ENCODE data around the gene SLC38A3.
"Not testable (repeated sequence)": the region's sequence is repeated elsewhere in the genome, so short reads cannot be mapped to it uniquely, and the experiment has no call there.

The SLC38A3 gene

GRCh38 chr3:50211930-50212329 is 6.9 kb downstream of the SLC38A3 start:
- DNase-seq, result no peak

GRCh38 chr3:50212502-50212901 is 7.4 kb downstream of the SLC38A3 start:
- DNase-seq, result no peak

DNA sequence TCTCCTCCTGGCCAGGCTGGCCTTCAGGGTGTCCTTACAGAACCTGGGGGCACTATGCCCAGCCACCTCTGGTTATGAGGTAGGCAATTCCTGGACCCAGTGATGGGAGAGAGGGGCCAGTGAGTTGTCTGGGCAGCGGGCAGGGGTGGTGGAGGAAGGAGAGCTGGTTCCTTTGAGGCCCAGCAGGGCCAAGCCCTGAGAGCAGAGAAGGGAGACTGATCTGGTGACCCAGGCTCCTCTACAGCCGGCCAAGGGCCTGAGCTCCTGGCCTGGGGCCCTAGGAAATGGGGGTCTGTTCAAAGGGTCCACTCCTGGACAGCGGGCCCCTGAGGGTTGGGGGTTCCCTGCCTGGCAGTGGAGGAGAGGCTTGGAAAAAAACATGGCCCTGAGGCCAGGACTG is 7.9 kb downstream of the SLC38A3 start:
- no peak for DNase-seq

DNA sequence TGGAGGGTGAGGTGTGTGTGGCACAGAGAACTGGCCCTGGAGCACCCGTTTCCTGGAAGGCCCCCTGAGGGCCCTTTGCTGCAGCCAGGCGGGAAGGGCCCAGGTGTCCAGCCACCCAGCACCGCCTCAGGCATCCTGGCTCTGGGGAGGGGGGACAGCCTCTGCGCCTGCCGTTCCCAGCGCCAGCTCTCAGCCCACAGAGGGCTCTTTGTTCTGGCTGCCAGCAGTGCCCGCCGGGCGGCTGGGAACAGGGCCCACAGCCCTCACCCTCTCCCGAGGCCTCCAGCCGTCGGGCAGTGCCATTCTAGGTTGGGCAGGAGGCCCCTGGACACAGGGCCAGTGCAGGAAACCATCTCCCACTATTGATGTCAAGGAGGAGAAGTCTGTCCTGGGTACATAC is 8.3 kb downstream of the SLC38A3 start:
- no peak for DNase-seq

GRCh38 chr3:50214824-50215223 is 9.8 kb downstream of the SLC38A3 start:
- no peak for DNase-seq

DNA sequence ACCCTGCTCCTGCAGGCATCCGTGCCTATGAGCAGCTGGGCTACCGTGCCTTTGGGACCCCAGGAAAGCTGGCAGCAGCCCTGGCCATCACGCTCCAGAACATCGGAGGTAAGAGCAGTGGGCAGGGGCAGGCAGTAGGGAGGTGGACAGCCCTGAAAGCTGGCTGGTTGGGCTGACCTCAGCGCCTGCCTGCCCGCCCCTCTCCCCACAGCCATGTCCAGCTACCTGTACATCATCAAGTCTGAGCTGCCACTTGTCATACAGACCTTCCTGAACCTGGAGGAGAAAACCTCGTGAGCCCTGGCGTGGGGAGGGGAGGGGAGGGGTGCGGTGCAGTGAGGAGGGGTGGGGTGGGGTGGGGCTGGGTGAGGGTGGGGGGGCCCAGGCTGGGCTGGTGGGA is 10.5 kb downstream of the SLC38A3 start:
- DNase-seq, result no peak

GRCh38 chr3:50217681-50218080 is 12.6 kb downstream of the SLC38A3 start:
- no peak for DNase-seq

GRCh38 chr3:50218448-50218847 is 13.4 kb downstream of the SLC38A3 start:
- no peak for DNase-seq

- no peak for DNase-seq
Measured at GRCh38 chr3:50219285-50219684, 14.2 kb downstream of the SLC38A3 start.

GRCh38 chr3:50220109-50220508 is 15.0 kb downstream of the SLC38A3 start:
- no peak for DNase-seq

GRCh38 chr3:50221051-50221410 is 16.0 kb downstream of the SLC38A3 start:
- DNase-seq, result no peak

- no peak for DNase-seq
Measured at GRCh38 chr3:50221411-50222168, 16.5 kb downstream of the SLC38A3 start.

GRCh38 chr3:50222169-50222528 is 17.1 kb downstream of the SLC38A3 start:
- no peak for DNase-seq

DNA sequence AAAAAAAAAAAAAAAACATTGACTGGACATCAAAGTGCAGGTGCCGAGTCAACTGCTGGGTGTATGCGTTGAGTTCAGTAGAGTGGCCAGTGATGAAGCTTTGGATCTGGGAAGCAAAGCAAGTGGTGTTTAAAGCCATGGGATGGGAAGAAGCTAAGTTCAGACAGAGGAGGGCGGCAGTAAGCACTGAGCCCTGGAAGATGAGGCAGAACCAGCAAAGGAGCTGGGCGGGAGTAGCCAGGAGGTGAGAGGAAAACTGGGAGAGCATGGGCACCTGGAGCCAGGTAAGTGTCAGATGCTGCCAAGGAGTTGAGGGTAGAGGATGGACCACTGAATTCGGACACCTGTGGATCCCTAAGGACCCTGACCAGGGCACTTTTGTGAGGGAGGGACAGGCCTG is 19.6 kb downstream of the SLC38A3 start:
- no peak for DNase-seq

- peak in 1 of 2 experiments; percentile 39 for DNase-seq
Measured at GRCh38 chr3:50226888-50227389, 21.9 kb downstream of the SLC38A3 start.

GRCh38 chr3:50227390-50228183 is 22.5 kb downstream of the SLC38A3 start:
- peak; percentile 55 to 85 for DNase-seq

DNA sequence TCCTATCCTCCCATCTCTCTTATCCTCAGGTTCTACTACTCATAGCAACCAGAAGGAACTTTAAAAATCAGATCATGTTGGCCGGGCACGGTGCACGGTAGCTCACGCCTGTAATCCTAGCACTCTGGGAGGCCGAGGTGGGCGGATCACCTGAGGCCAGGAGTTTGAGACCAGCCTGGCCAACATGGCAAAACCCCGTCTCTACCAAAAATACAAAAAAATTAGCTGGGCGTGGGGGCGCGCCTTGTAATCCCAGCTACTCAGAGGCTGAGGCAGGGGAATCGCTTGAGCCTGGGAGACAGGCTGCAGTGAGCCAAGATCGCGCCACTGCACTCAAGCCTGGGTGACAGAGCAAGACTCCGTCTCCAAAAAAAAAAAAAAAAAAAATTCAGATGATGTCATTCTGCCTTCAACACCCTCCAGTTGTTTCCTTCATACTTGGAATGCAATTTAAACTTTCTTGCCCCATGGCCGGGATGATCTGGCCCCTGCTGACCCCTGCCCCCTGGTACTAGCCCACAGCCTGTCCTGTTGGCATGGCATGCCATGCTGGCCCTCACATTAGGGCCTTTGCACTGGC is 23.2 kb downstream of the SLC38A3 start:
- not testable (repeated sequence) for DNase-seq

GRCh38 chr3:50229490-50229889 is 24.4 kb downstream of the SLC38A3 start:
- DNase-seq, result no peak

GRCh38 chr3:50230104-50230793 is 25.2 kb downstream of the SLC38A3 start:
- DNase-seq, result no peak

- DNase-seq, result no peak
Measured at GRCh38 chr3:50230794-50231125, 25.7 kb downstream of the SLC38A3 start.

GRCh38 chr3:50231581-50231980 is 26.5 kb downstream of the SLC38A3 start:
- no peak for DNase-seq

GRCh38 chr3:50232303-50232702 is 27.2 kb downstream of the SLC38A3 start:
- DNase-seq, result no peak

- DNase-seq, result no peak
Measured at GRCh38 chr3:50233176-50233575, 28.1 kb downstream of the SLC38A3 start.

Data from NCI-H446 (cell line).